OCI-LY7 (cell line): ENCODE measurements around the gene NTM. TPM values are rescaled to one million over a fixed set of nuclear protein-coding genes. Genes with fewer than 3 reads are reported as not detected.
"Not testable (repeated sequence)": the region's sequence is repeated elsewhere in the genome, so short reads cannot be mapped to it uniquely, and the experiment has no call there.

Experiments used
- BruUV-seq: library from RNA; stranded (reverse); fragments of 400-500 nt; replicated peaks from 2 replicates; lab custom pipeline; 2021; lab: Mats Ljungman, UMichigan
- CTCF ChIA-PET: fragments of 300-600 bp; sonication (Branson Sonifier 250); formaldehyde crosslinking; loops from one replicate; lab custom pipeline; 2022; ENCODE audit warnings: antibody characterized with exemption; ENCODE audit not compliant: unreplicated experiment; lab: Charles Lee
- POLR2A ChIA-PET: fragments of 300-600 bp; sonication (Branson Sonifier 250); formaldehyde crosslinking; loops from one replicate; lab custom pipeline; 2022; ENCODE audit warnings: antibody characterized with exemption; lab: Charles Lee
- DNase-seq: peaks from one replicate; pipeline ENCODE4 v3.0.0-alpha.2; 2015; ENCODE audit warnings: low spot score
- H2AFZ ChIP-seq: fragments of 200-600 bp; sonication (generic), shearing (Covaris generic); 2 replicates; pipeline ENCODE4 v1.6.1; 2014; ENCODE audit warnings: mild to moderate bottlenecking, antibody characterized with exemption, low read length, moderate library complexity
- H3K27ac ChIP-seq: fragments of 200-600 bp; sonication (generic); 2 replicates; pipeline ENCODE4 v1.5.1; 2014; ENCODE audit warnings: mixed run types, low read depth, mild to moderate bottlenecking, moderate library complexity, low read length, inconsistent platforms; ENCODE audit not compliant: poor library complexity, severe bottlenecking
- H3K36me3 ChIP-seq: fragments of 200-600 bp; sonication (generic); 2 replicates; pipeline ENCODE4 v1.6.1; 2014; ENCODE audit warnings: mild to moderate bottlenecking, antibody characterized with exemption, low read length, moderate library complexity, mixed read lengths; ENCODE audit not compliant: insufficient read depth
- H3K4me1 ChIP-seq: fragments of 200-600 bp; sonication (generic); 2 replicates; pipeline ENCODE4 v1.5.1; 2014; ENCODE audit warnings: mild to moderate bottlenecking, low read length; ENCODE audit not compliant: insufficient read depth, poor library complexity, severe bottlenecking
- H3K4me2 ChIP-seq: fragments of 200-600 bp; sonication (generic); 2 replicates; pipeline ENCODE4 v1.6.1; 2014; ENCODE audit warnings: mild to moderate bottlenecking, low read length
- H3K4me3 ChIP-seq: fragments of 200-600 bp; sonication (generic); 2 replicates; pipeline ENCODE4 v1.5.1; 2014; ENCODE audit warnings: mild to moderate bottlenecking, low read depth, low read length; ENCODE audit not compliant: poor library complexity, severe bottlenecking
- H3K79me2 ChIP-seq: fragments of 200-600 bp; sonication (generic); 2 replicates; pipeline ENCODE4 v1.6.1; 2016; ENCODE audit warnings: low read depth, mild to moderate bottlenecking, low read length, moderate library complexity, mixed read lengths; ENCODE audit not compliant: insufficient read depth
- H3K9me2 ChIP-seq: fragments of 200-600 bp; sonication (generic); 2 replicates; pipeline ENCODE4 v1.6.1; 2016; ENCODE audit warnings: mild to moderate bottlenecking, low read length, mixed read lengths; ENCODE audit not compliant: insufficient read depth
- H3K9me3 ChIP-seq: fragments of 200-600 bp; sonication (generic); 2 replicates; pipeline ENCODE4 v1.6.1; 2014; ENCODE audit warnings: mild to moderate bottlenecking, mixed run types, low read length, mixed read lengths
- H4K20me1 ChIP-seq: fragments of 200-600 bp; sonication (generic); 2 replicates; pipeline ENCODE4 v1.6.1; 2014; ENCODE audit warnings: mild to moderate bottlenecking, antibody characterized with exemption, low read length, moderate library complexity, mixed read lengths; ENCODE audit not compliant: insufficient read depth
- CTCF ChIP-seq: fragments of 200-600 bp; sonication (generic); conservative IDR thresholded peaks from 2 replicates; pipeline ENCODE4 v1.5.1; 2014; ENCODE audit warnings: mild to moderate bottlenecking, antibody characterized with exemption, low read length, moderate library complexity, mixed read lengths
- EZH2phosphoT487 ChIP-seq: fragments of 200-600 bp; sonication (generic); IDR thresholded peaks from 2 replicates; pipeline ENCODE4 v1.6.1; 2018; ENCODE audit warnings: low read depth, borderline replicate concordance, mild to moderate bottlenecking, mixed run types, antibody characterized with exemption, low read length, moderate library complexity, mixed read lengths
- intact Hi-C: fragments of 100-400 bp; cut with micrococcal nuclease; formaldehyde crosslinking; loops from one replicate; pipeline ENCODE4 v1.10.0; 2022; ENCODE audit not compliant: unreplicated experiment
- total RNA-seq, 2 experiments: library from RNA; depleted of rRNA in 1 of 2; stranded (reverse); fragments of >200 nt in 1 of 2; shearing (Covaris generic) in 1 of 2; gene quantifications; 2 replicates each; pipeline ENCODE4 v1.2.3, GENCODE V29; 2014 to 2022

Gene NTM
- total RNA-seq, 2 experiments from 2014 or later: not detected

GRCh38 chr11:131331546-131331945 lies 38.9 kb upstream of the NTM start:
- no peak overlapping the region for H3K27ac ChIP-seq
- TF ChIP-seq CTCF (no peak), EZH2phosphoT487 (no peak)
- POLR2A ChIA-PET: interaction anchor here (1.3 kb wide), 1 partner anchor 9 kb away, joined by 5 read pairs; no protein-coding TSS in a partner anchor
- no peak for DNase-seq
- H3K4me3 ChIP-seq: no peak overlapping the region
- no peak overlapping the region for H2AFZ ChIP-seq
- no peaks in the 10 kb centered on the region for H3K9me2 ChIP-seq
- CTCF ChIA-PET: no interaction called here
- intact Hi-C loops: no loop called here
- no peaks in the 10 kb centered on the region for H3K36me3 ChIP-seq
- H3K4me2 ChIP-seq: no peak overlapping the region
- H3K79me2 ChIP-seq: no peaks in the 10 kb centered on the region
- no TSS peak for BruUV-seq
- no peaks in the 10 kb centered on the region for H4K20me1 ChIP-seq
- no peaks in the 10 kb centered on the region for H3K4me1 ChIP-seq
- H3K9me3 ChIP-seq: no peaks in the 10 kb centered on the region

- Histone ChIP-seq H3K9me2 (no peaks in the 10 kb centered on the region), H3K79me2 (no peaks in the 10 kb centered on the region)
- CTCF ChIA-PET: no interaction called here
These were observed 35.8 kb upstream of the NTM start for GRCh38 chr11:131334601-131335000.

GRCh38 chr11:131341900-131342299 lies 28.5 kb upstream of the NTM start:
- CTCF ChIA-PET: interaction anchor here (1.0 kb wide), 1 partner anchor 277 kb away, joined by 3 read pairs; no protein-coding TSS in a partner anchor
- H3K9me3 ChIP-seq, DNase-seq, H3K36me3 ChIP-seq, H3K79me2 ChIP-seq, intact Hi-C loops, H3K9me2 ChIP-seq, H3K4me2 ChIP-seq, H3K27ac ChIP-seq, POLR2A ChIA-PET, H4K20me1 ChIP-seq, H3K4me3 ChIP-seq, H2AFZ ChIP-seq, BruUV-seq, H3K4me1 ChIP-seq: not testable (repeated sequence)

More at GRCh38 chr11:131334601-131335000, 35.8 kb upstream of the NTM start:
- Histone ChIP-seq H3K36me3 (no peaks in the 10 kb centered on the region), H3K4me3 (no peak overlapping the region), H3K4me1 (no peaks in the 10 kb centered on the region), H4K20me1 (no peaks in the 10 kb centered on the region), H3K27ac (no peak overlapping the region), H2AFZ (no peak overlapping the region), H3K4me2 (no peak overlapping the region), H3K9me3 (no peaks in the 10 kb centered on the region)
- POLR2A ChIA-PET: no interaction called here
- DNase-seq: no peak
- TF ChIP-seq EZH2phosphoT487: no peak
- no peak for TF ChIP-seq CTCF
- no TSS peak for BruUV-seq
- intact Hi-C loops: no loop called here

DNA sequence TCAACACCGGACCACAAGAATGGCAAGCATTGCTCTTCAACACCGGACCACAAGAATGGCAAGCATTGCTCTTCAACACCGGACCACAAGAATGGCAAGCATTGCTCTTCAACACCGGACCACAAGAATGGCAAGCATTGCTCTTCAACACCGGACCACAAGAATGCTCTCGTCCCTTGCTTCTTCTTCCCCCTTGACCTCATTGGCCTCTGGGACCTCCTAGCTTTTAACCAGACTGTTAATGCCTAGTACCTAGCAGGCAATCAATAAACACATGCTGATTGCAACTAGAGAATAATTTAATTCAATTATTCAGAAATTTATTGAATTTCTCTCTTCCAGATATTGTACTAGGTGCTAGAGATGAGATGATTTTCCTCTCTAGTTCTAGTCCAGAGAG lies 28.0 kb upstream of the NTM start:
- H3K9me2 ChIP-seq, H2AFZ ChIP-seq, H3K4me3 ChIP-seq, BruUV-seq, H3K36me3 ChIP-seq, H3K9me3 ChIP-seq, DNase-seq, intact Hi-C loops, H4K20me1 ChIP-seq, H3K79me2 ChIP-seq, H3K4me2 ChIP-seq, H3K27ac ChIP-seq, H3K4me1 ChIP-seq, POLR2A ChIA-PET: not testable (repeated sequence)
- CTCF ChIA-PET: interaction anchor here (1.0 kb wide), 1 partner anchor 278 kb away, joined by 3 read pairs; no protein-coding TSS in a partner anchor
